Myometrial cell (primary cell): Measurements from ENCODE around the gene SLC25A25. TPM values are rescaled to one million over a fixed set of nuclear protein-coding genes. Genes with fewer than 3 reads are reported as not detected.

Source experiments
- total RNA-seq: library from RNA; depleted of rRNA; stranded (reverse); fragments of >200 nt; gene quantifications from 2 replicates; pipeline ENCODE4 v1.2.3, GENCODE V29; 2015

The SLC25A25 gene
- total RNA-seq = 20.2 and 21.1 TPM in 2 replicates

GRCh38 chr9:128067645-128068385, at the start of gene SLC25A25:
Gene SLC25A25 (plus strand): TSS chr9:128068232. CDS start chr9:128068320, 88 bp downstream.

GRCh38 chr9:128066713-128067644, 1.1 kb upstream of the SLC25A25 start, which contains the start of gene NAIF1:
Gene NAIF1 (minus strand): TSS chr9:128067320. CDS start chr9:128067101, 219 bp downstream.

GRCh38 chr9:128127568-128127989, 59.5 kb downstream of the SLC25A25 start, which contains the start of gene PTGES2:
Gene PTGES2 (minus strand): TSS chr9:128127729. CDS start chr9:128127717, 12 bp downstream.

GRCh38 chr9:128149001-128149701, 81.1 kb downstream of the SLC25A25 start, which contains the start of gene LCN2:
Gene LCN2 (plus strand): TSS chr9:128149453. CDS start chr9:128149526, 73 bp downstream.

Other genes with a start within 250 kb of the SLC25A25 start
- 54.2 and 57.7 TPM in 2 replicates for gene ENG, start 213.6 kb upstream of the SLC25A25 start, total RNA-seq
- gene AK1, start 190.6 kb upstream of the SLC25A25 start, total RNA-seq = 72.5 and 135 TPM in 2 replicates
- 78.7 and 81.3 TPM in 2 replicates for gene ST6GALNAC6, start 168.6 kb upstream of the SLC25A25 start, total RNA-seq
- 38.3 and 43.2 TPM in 2 replicates for gene ST6GALNAC4, start 151.2 kb upstream of the SLC25A25 start, total RNA-seq
- 0.71 and 1.2 TPM in 2 replicates for gene PIP5KL1, start 137.5 kb upstream of the SLC25A25 start, total RNA-seq
- gene DPM2, start 130.4 kb upstream of the SLC25A25 start, total RNA-seq = 17.5 and 30.6 TPM in 2 replicates
- 8.9 and 90.8 TPM in 2 replicates for gene EEIG1, start 87.2 kb upstream of the SLC25A25 start, total RNA-seq
- 9.2 and 14.4 TPM in 2 replicates for gene NAIF1, start 912 bp upstream of the SLC25A25 start, total RNA-seq
- 56.7 and 90.5 TPM in 2 replicates for gene PTGES2, start 59.5 kb downstream of the SLC25A25 start, total RNA-seq
- gene LCN2, start 81.2 kb downstream of the SLC25A25 start, total RNA-seq = not detected in 2 replicates
- 256 and 309 TPM in 2 replicates for gene BBLN, start 92.0 kb downstream of the SLC25A25 start, total RNA-seq
- gene CIZ1, start 123.3 kb downstream of the SLC25A25 start, total RNA-seq = 45.0 and 49.4 TPM in 2 replicates
- gene DNM1, start 135.1 kb downstream of the SLC25A25 start, total RNA-seq = 1.4 and 5.2 TPM in 2 replicates
- 101 and 105 TPM in 2 replicates for gene GOLGA2, start 207.8 kb downstream of the SLC25A25 start, total RNA-seq
- gene SWI5, start 208.0 kb downstream of the SLC25A25 start, total RNA-seq = 57.1 and 57.4 TPM in 2 replicates